LNCAP (cell line): ENCODE results near the gene ZNF230.

Experiments used
- TF ChIP-seq, protein P1 (sequence below): fragments of 450-650 bp; IDR thresholded peaks from 2 replicates; pipeline ENCODE4 v1.5.1; 2017; ENCODE audit warnings: mild to moderate bottlenecking

The ZNF230 gene

DNA sequence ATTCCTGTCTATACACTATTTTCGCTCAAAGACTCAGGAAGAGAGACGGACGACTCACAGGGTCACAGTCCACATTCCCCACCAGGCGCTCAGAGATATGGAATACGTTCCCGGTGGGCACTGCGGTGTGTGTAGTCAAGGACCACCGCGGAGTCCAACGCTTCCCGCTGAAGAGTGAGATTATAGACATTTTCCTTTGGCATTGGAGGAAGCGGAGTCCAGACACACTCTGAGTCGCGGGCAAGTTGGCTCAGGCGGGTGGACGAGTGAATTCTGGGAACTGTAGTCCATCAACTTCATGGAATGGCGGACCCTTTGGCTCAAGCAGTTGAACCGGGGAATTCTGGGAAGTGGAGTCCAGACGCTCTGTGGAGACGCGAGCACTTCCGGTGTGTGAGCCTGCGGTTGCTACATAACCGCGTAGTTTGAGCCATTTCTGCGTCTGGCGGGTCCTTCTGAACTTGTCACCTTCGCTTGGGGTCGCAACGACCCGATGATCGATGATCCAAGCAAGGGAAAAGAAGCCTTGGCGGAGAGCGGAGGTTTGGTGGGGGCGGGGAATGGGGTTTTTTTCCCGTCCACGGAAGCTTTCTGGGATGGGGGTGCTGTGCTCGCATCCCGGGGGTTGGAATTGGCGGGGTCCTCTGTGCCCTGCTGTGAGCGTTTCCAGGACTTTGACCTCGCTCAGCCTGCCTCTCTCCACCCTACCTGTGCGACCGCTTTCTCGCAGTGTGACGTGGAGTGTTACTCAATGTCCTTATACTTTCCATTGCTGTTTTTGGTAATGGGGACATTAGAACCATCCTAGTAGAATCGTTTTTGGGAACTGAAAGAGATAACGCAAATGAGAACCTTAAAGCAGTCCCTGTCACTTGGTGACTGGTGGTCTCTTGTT is at the start of gene ZNF230:
TSS of gene ZNF230 (plus strand) at position 392 of the 895 bp plus-strand sequence. CDS start 4,122 bp downstream, outside the sequence.
- TF ChIP-seq, protein P1, sequence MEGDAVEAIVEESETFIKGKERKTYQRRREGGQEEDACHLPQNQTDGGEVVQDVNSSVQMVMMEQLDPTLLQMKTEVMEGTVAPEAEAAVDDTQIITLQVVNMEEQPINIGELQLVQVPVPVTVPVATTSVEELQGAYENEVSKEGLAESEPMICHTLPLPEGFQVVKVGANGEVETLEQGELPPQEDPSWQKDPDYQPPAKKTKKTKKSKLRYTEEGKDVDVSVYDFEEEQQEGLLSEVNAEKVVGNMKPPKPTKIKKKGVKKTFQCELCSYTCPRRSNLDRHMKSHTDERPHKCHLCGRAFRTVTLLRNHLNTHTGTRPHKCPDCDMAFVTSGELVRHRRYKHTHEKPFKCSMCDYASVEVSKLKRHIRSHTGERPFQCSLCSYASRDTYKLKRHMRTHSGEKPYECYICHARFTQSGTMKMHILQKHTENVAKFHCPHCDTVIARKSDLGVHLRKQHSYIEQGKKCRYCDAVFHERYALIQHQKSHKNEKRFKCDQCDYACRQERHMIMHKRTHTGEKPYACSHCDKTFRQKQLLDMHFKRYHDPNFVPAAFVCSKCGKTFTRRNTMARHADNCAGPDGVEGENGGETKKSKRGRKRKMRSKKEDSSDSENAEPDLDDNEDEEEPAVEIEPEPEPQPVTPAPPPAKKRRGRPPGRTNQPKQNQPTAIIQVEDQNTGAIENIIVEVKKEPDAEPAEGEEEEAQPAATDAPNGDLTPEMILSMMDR, result no peak

DNA sequence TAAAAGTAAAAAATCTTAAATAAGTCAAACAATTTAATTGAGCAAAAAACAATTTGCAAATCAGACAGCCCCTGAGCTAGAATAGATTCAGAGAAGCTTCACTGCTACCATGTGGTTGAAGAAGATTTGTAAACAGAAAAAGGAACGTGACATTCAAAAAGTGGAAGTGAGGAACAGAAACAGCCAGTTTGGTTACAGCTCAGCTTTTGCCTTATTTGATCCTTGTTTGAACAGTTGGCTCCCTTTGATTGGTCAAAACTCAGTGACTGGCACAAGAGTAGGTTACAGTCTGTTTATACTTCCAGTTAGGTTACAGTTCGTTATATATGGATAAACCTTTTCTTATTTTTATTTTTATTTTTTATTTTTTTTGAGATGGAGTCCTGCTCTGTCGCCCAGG is 45.9 kb upstream of the ZNF230 start:
- TF ChIP-seq, protein P1, result no peak

DNA sequence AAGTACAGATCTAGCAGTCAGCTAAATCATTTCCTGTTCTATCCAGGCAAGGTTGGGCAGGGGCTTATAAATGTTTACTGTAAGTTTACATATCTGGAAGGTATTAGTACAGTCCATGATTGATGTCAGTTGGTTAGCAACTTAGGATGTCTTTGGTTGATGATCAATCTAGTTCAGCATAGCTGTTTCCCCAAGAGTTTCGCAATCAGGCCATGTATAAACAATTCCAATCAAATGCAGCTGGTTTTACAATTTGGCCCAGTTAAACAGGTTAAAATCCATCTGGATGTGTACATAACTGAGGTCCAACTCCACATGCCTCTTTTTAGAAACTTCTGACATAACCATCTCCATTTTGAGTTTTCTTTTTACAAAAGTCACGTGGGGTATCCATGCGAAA is 44.9 kb upstream of the ZNF230 start:
- TF ChIP-seq, protein P1, result no peak

DNA sequence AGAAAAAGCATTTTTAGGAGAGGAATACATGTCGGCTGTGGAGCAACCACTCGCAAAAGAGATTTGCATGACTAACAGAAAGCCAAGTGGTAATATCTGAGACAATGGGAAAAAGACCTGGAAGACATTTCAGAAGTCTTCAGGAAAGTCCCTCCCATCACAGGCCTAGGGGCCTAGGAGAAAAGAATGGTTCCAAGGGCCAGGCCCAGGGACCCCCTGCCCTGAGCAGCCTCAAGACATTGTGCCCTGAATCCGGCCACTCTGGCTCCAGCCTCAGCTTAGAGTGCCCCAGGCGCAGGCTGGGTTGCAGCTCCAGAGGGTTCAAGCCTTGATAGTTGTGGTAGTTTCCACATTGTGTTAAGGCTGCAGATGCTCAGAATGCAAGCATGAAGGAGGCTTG is 42.3 kb upstream of the ZNF230 start:
- TF ChIP-seq, protein P1, result no peak

DNA sequence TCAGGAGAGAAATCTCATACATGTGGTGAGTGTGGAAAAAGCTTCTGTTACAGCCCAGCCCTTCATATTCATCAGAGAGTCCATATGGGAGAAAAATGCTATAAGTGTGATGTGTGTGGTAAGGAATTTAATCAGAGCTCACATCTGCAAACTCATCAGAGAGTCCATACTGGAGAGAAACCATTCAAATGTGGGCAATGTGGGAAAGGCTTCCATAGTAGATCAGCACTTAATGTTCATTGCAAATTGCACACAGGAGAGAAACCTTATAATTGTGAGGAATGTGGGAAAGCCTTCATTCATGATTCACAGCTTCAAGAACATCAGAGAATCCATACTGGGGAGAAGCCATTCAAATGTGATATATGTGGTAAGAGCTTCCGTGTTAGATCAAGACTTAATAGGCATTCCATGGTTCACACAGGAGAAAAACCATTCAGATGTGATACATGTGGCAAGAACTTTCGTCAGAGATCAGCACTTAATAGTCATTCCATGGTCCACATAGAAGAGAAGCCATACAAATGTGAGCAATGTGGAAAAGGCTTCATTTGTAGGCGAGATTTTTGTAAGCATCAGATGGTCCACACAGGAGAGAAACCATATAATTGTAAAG is 36.6 kb upstream of the ZNF230 start:
- TF ChIP-seq, protein P1, result no peak

DNA sequence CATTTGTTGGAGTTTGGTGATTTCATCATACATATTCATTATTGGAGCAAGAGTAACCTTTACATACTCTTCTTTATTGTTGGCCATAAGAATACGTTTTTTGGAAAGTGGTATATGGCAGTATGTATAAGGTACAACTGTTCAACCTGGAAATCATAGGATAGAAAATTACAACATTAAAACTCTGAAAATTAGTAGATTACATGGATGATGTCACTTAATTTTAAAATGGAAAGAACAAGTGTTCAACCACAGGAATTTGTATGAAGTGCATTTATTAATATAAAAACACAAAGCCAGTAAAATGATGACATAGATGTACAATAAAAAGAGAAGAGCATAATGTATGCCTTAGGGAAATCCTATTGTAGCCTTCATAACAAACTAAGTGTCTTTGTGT is 26.0 kb upstream of the ZNF230 start:
- TF ChIP-seq, protein P1, result no peak

DNA sequence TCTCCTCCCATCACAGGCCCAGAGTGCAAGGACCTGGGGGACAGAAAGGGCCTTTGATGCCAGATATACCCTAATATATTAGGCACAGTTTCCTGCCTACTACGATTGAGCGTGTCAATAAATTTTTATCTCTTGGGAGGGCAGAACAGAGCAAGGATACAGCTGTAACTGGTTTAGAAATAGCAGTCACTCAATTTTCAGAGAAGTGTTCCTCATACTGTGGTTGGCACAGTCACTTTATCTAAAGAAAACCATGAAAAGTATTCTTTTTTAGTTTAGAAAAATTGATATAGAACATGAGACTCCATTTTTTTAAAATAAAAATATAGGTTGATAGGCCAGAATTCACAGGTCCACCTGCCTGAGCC is 19.2 kb upstream of the ZNF230 start:
- TF ChIP-seq, protein P1, result no peak
